Upper lobe of left lung (tissue), 6 donors: ENCODE measurements around the gene NHERF1. TPM values are rescaled to one million over a fixed set of nuclear protein-coding genes. Genes with fewer than 3 reads are reported as not detected.

ENCODE experiments used
- ATAC-seq, 2 donors: fragments of 200-7000 bp; cut with Tn5 transposase; one replicate each; pipeline ENCODE4 v1.9.1; 2022; ENCODE audit warnings: mild to moderate bottlenecking in 2 of 2, moderate library complexity in 2 of 2; ENCODE audit not compliant: low FRiP score in 2 of 2
- DNase-seq, 2 donors: peaks; one replicate each; pipeline ENCODE4 v3.0.0-alpha.2; 2019 to 2020
- H3K27ac ChIP-seq, 4 donors: fragments of 200-600 bp; sonication (generic); one replicate each; pipeline ENCODE4 v1.5.1; 2016 to 2019
- H3K27me3 ChIP-seq, 4 donors: fragments of 200-600 bp; sonication (generic); one replicate each; pipeline ENCODE4 v1.5.1; 2017 to 2019
- H3K36me3 ChIP-seq, 4 donors: fragments of 200-600 bp; sonication (generic); one replicate each; pipeline ENCODE4 v1.5.1; 2016 to 2019
- H3K4me1 ChIP-seq, 4 donors: fragments of 200-600 bp; sonication (generic); one replicate each; pipeline ENCODE4 v1.5.1; 2018 to 2019
- H3K4me3 ChIP-seq, 4 donors: fragments of 200-600 bp; sonication (generic); one replicate each; pipeline ENCODE4 v1.5.1; 2017 to 2019; ENCODE audit warnings: mild to moderate bottlenecking in 2 of 4, moderate library complexity in 1 of 4
- H3K9me3 ChIP-seq, 4 donors: fragments of 200-600 bp; sonication (generic); one replicate each; pipeline ENCODE4 v1.5.1; 2018 to 2019
- EP300 ChIP-seq, 4 donors: sonication (generic); formaldehyde crosslinking; IDR thresholded peaks; one replicate each; pipeline ENCODE4 v1.5.1; 2017; ENCODE audit warnings: antibody characterized with exemption in 4 of 4, control low read depth in 2 of 4
- POLR2A ChIP-seq, 4 donors: fragments of 450-650 bp; IDR thresholded peaks; one replicate each; pipeline ENCODE4 v1.5.1; 2016 to 2017; ENCODE audit warnings: antibody characterized with exemption in 4 of 4, mild to moderate bottlenecking in 2 of 4
- POLR2AphosphoS5 ChIP-seq, 2 donors: sonication (generic); formaldehyde crosslinking; IDR thresholded peaks; one replicate each; pipeline ENCODE4 v1.5.1; 2017; ENCODE audit warnings: antibody characterized with exemption in 2 of 2
- WGBS, 2 donors: methylation state at CpG; one replicate each; pipeline ENCODE4 v1.1.5; 2017 to 2018; 5-methylcytosine and 5-hydroxymethylcytosine counted together
- total RNA-seq, 6 donors: library from RNA; depleted of rRNA in 4 of 6; stranded (reverse); fragments of >200 nt in 4 of 6; gene quantifications; one replicate each; pipeline versions ENCODE4 v1.1.0 to v1.2.1, GENCODE V29; 2016 to 2021
- TF ChIP-seq, protein P1 (sequence below), 6 experiments: fragments of 450-650 bp in 4 of 6; fragments of 200-600 bp in 2 of 6; sonication (generic) in 2 of 6; IDR thresholded peaks; one replicate each; pipeline ENCODE4 v1.5.1; 2016 to 2019; ENCODE audit warnings: antibody characterized with exemption in 6 of 6
- donor health status: DM: no; HTN: no; CAD: no; lungs with moderate emphysema.
- donor health status: DM: no; HTN: yes; CAD: no; lungs with severe emphysema.

Gene NHERF1
- total RNA-seq, 6 donors from 2014 or later: 21.6 to 49.4 (median 34.8) TPM

DNA sequence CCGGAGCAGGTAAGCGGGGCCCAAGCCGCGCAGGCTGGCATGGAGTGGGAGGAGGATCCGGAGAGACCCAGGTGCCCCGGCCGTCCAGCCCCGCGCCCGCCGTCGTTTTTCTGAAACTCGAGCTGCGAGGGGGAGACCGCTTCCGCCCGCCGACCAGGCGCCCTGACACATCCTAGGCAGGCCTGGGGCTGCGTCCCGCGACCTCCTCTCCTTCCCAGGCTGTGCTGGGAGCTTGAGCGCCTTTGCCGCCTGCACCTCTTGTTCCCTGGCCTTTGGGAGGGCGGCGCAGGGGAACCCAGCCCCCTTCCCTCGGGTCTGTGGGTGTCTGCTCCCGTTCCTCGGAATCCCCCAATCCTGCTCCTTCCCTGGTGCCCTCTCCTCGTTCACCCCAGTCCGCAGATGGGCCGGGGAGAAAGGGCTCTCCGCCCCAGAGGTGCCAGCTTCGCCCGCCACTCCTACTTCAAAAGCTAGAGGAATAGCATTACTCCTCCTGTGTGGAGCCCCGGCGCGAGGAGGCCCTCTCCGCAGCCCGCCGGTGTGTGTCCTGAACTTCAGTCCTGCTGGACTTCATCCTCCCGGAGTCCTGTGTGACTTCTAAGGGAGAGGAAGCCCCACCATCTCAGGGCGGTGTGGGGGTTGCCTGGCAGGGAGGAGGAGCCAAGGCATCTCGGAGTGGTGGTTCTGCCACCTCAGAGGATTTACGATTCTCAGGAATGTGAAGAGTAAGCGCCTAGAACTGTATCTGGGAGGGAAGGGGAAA, 1.0 kb downstream of the NHERF1 start:
- Histone ChIP-seq H3K9me3 (no peaks in the 10 kb centered on the region), H3K4me3 (peak overlapping the region; percentile 72 to 91 (median 86)), H3K27me3 (no peaks in the 10 kb centered on the region), H3K4me1 (peaks cover 52 to 78% (median 64%) of the 10 kb centered on the region in 4 donors), H3K27ac (peak overlapping the region; percentile 74 to 88 (median 84)), H3K36me3 (no peaks in the 10 kb centered on the region)
- TF ChIP-seq, protein P1, sequence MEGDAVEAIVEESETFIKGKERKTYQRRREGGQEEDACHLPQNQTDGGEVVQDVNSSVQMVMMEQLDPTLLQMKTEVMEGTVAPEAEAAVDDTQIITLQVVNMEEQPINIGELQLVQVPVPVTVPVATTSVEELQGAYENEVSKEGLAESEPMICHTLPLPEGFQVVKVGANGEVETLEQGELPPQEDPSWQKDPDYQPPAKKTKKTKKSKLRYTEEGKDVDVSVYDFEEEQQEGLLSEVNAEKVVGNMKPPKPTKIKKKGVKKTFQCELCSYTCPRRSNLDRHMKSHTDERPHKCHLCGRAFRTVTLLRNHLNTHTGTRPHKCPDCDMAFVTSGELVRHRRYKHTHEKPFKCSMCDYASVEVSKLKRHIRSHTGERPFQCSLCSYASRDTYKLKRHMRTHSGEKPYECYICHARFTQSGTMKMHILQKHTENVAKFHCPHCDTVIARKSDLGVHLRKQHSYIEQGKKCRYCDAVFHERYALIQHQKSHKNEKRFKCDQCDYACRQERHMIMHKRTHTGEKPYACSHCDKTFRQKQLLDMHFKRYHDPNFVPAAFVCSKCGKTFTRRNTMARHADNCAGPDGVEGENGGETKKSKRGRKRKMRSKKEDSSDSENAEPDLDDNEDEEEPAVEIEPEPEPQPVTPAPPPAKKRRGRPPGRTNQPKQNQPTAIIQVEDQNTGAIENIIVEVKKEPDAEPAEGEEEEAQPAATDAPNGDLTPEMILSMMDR (IDR thresholded peaks at IDR 0.05): no peak
- TF ChIP-seq POLR2AphosphoS5 (IDR thresholded peaks at IDR 0.05) (no peak), POLR2A (IDR thresholded peaks at IDR 0.05) (no peak), EP300 (IDR thresholded peaks at IDR 0.05) (no peak)
- 1 to 2% methylated on average over 16 to 46 of the region's 46 CpGs for WGBS, 2 donors
- DNase-seq: peak; percentile 45 to 90
- peak in 1 of 2 donors; percentile 15 for ATAC-seq

DNA sequence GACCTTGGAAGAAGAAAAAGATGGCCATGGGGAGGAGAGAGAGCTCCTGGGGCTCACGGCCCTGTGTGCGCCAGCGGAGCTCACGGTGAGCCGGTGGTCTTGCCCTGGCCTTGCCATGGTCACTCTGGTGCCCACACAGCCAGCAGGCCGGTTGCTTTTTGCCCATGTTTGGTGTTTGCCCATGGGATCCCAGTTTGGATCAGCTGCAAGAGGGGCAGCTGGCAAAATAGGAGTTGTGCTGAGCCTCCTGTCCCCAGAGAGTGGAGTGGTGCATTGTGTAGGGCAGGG, 1.6 kb downstream of the NHERF1 start:
- peaks cover 47 to 73% (median 59%) of the 10 kb centered on the region in 4 donors for H3K4me1 ChIP-seq
- no peaks in the 10 kb centered on the region for H3K9me3 ChIP-seq
- no peaks in the 10 kb centered on the region for H3K27me3 ChIP-seq
- H3K27ac ChIP-seq: peak overlapping the region; percentile 74 to 88 (median 84)
- TF ChIP-seq POLR2AphosphoS5 (IDR thresholded peaks at IDR 0.05): no peak
- TF ChIP-seq, protein P1 (IDR thresholded peaks at IDR 0.05): no peak
- TF ChIP-seq POLR2A (IDR thresholded peaks at IDR 0.05): no peak
- no peaks in the 10 kb centered on the region for H3K36me3 ChIP-seq
- DNase-seq: no peak
- peak overlapping the region; percentile 72 to 91 (median 86) for H3K4me3 ChIP-seq
- no peak for ATAC-seq
- 39 to 60% methylated on average over 5 to 6 of the region's 6 CpGs for WGBS, 2 donors

DNA sequence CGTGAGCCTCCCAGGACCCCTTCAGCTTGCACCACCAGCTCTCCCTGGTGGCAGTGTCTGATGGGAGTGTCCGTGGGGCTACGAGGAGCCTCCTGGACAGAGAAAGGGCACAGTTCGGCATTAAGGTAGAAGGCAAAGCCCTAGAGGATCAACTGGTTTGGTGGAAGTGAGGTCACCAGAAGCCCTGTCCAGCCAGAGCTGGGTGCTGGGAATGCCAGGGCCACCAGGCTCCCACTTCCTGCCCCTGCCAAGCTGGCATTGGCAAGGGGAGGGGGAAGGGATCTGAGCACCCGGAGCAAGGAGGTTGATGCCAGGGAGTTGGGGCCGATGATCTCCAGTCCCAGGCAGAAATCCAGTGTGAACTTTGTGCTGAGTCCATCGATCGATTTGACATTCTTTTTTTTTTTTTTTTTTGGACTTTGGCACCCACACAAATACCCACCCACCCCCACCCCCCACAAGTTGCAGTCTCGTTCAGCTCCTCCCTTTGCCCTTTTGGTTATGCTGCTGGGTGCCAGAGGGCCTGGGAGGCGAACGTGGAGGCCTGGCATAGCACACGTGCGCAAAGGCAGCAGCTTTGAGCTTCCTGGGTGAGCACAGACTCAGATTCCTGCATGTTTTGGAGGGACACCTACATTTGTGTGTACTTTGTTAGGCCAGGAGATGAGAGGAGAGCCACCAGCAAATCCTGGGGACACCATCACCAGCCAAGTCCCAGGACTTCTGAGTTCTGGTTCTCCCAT, 2.1 kb downstream of the NHERF1 start:
- peak overlapping the region in 3 of 4 donors; percentile 72 to 91 (median 83) for H3K4me3 ChIP-seq
- peak in 1 of 2 donors; percentile 65 for DNase-seq
- H3K27ac ChIP-seq: peak overlapping the region in 3 of 4 donors; percentile 82 to 88 (median 87)

DNA sequence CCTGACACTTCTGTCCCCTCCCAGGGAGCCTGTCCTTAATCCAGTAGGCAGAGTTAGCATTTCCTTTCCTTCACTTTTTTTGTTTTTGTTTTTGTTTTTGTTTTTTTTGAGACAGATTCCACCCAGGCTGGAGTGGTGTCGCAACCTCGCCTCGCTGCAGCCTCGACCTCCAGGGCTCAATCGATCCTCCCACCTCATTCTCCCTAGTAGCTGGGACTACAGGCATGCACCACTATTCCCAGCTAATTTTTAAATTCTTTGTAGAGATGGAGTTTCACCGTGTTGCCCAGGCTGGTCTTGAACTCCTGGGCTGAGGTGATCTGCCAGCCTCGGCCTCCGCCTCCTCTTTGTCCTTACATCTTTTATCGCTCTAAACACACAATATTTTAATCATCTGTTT, 4.0 kb downstream of the NHERF1 start:
- Histone ChIP-seq H3K27me3 (no peaks in the 10 kb centered on the region), H3K36me3 (no peaks in the 10 kb centered on the region), H3K4me3 (no peak overlapping the region), H3K27ac (peak overlapping the region in 2 of 4 donors; percentile 55 to 88), H3K4me1 (peaks cover 30 to 68% (median 44%) of the 10 kb centered on the region in 4 donors), H3K9me3 (no peaks in the 10 kb centered on the region)
- WGBS, 2 donors: 80 to 83% methylated on average over 9 of the region's 9 CpGs
- ATAC-seq (no peak), DNase-seq (no peak)
- TF ChIP-seq, protein P1 (IDR thresholded peaks at IDR 0.05): no peak

More for the DNA sequence above, 2.1 kb downstream of the NHERF1 start:
- no peak for ATAC-seq
- WGBS, 2 donors: 39 to 69% methylated on average over 10 to 13 of the region's 13 CpGs
- TF ChIP-seq POLR2AphosphoS5 (IDR thresholded peaks at IDR 0.05) (no peak), EP300 (IDR thresholded peaks at IDR 0.05) (no peak), POLR2A (IDR thresholded peaks at IDR 0.05) (no peak)
- TF ChIP-seq, protein P1 (IDR thresholded peaks at IDR 0.05): no peak
- Histone ChIP-seq H3K27me3 (no peaks in the 10 kb centered on the region), H3K36me3 (no peaks in the 10 kb centered on the region), H3K9me3 (no peaks in the 10 kb centered on the region), H3K4me1 (peaks cover 42 to 73% (median 54%) of the 10 kb centered on the region in 4 donors)
